NCI-H69 (cell line): ENCODE measurements around the gene TMEM240.
A peak's percentile ranks its signal among the peaks of the same experiment; 100 is the strongest.

Source experiments
- DNase-seq: peaks from one replicate; lab custom pipeline; 2025; lab: John Stamatoyannopoulos, UW

Gene TMEM240

GRCh38 chr1:1540090-1540817 is at the start of gene TMEM240:
Gene TMEM240, minus strand, starts transcription at chr1:1540624. Its CDS starts 278 bp downstream, at chr1:1540346.
- peak; percentile 55 for DNase-seq

- no peak for DNase-seq
These were observed 43.1 kb upstream of the TMEM240 start for GRCh38 chr1:1583347-1584010.

- no peak for DNase-seq
These were observed 42.3 kb upstream of the TMEM240 start for GRCh38 chr1:1582585-1583346.

- peak; percentile 26 for DNase-seq
These were observed 38.0 kb upstream of the TMEM240 start for GRCh38 chr1:1578371-1578940.

GRCh38 chr1:1577367-1578011 is 37.1 kb upstream of the TMEM240 start:
- peak; percentile 6 for DNase-seq

- peak; percentile 92 for DNase-seq
These were observed 34.5 kb upstream of the TMEM240 start, which contains the start of gene SSU72 for GRCh38 chr1:1574721-1575537. Gene SSU72, minus strand, starts transcription at chr1:1574863. Its CDS starts 306 bp downstream, at chr1:1574557.

GRCh38 chr1:1573843-1574720 is 33.7 kb upstream of the TMEM240 start:
- peak; percentile 82 for DNase-seq

- DNase-seq = no peak
These were observed 28.9 kb upstream of the TMEM240 start for GRCh38 chr1:1569341-1569740.

- no peak for DNase-seq
These were observed 27.5 kb upstream of the TMEM240 start for GRCh38 chr1:1567891-1568291.

GRCh38 chr1:1567152-1567875 is 26.9 kb upstream of the TMEM240 start:
- DNase-seq = no peak

GRCh38 chr1:1565340-1565739 is 24.9 kb upstream of the TMEM240 start:
- DNase-seq = no peak

- no peak for DNase-seq
These were observed 23.8 kb upstream of the TMEM240 start for GRCh38 chr1:1564268-1564667.

- DNase-seq = no peak
These were observed 23.3 kb upstream of the TMEM240 start for GRCh38 chr1:1563688-1564087.

- no peak for DNase-seq
These were observed 22.3 kb upstream of the TMEM240 start for GRCh38 chr1:1562556-1563195.

- no peak for DNase-seq
These were observed 21.5 kb upstream of the TMEM240 start for GRCh38 chr1:1561801-1562470.

- DNase-seq = no peak
These were observed 19.8 kb upstream of the TMEM240 start for GRCh38 chr1:1560178-1560577.

GRCh38 chr1:1559066-1559465 is 18.6 kb upstream of the TMEM240 start:
- no peak for DNase-seq

- no peak for DNase-seq
These were observed 18.2 kb upstream of the TMEM240 start for GRCh38 chr1:1558591-1558990.
